SHP77 (cell line): ENCODE measurements around the gene LARGE1.

ENCODE experiments used
- DNase-seq, 2 experiments: peaks; one replicate each; lab custom pipeline; 2025; lab: John Stamatoyannopoulos, UW

LARGE1 gene

DNA sequence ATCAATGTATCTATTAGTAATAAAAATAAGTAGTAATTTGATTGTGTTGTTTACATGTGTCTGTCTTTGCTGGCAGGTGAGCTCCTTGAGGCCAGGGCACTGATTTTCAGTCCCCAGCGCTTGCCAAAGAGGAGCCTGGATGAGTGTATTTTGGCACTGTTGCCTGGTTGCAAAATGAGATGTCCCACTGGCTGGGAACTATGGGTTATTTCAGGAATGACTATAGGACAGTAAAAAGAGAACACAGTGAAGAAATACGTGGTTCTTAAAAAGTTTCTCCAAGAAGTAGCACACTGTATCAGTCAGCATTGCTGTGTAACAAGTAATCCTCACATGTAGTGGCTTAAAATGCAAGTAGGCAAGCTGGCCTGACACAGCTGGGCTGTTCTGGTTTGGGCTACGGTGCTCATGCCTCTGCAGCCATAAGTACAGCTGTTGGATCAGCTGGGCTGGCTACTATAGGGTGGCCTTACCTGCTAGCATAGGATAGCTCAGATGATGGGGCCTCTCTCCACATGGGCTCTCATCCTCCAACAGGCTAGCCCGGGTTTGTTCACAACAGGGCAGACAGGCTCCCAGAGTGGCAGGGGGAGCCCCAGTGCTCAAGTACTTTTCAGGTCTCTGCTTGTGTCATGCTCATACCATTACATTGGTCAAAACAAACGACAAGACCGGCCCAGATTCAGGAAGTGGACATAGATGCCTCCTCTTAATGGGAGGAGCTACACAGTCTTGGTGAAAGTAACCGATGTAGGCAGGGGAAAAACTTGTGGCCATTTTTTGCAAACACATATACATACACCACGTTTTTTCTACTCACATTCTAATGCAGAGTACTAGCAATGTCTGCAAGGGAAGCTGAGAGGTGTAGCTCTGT lies 399.1 kb downstream of the LARGE1 start:
- no peak for DNase-seq

DNA sequence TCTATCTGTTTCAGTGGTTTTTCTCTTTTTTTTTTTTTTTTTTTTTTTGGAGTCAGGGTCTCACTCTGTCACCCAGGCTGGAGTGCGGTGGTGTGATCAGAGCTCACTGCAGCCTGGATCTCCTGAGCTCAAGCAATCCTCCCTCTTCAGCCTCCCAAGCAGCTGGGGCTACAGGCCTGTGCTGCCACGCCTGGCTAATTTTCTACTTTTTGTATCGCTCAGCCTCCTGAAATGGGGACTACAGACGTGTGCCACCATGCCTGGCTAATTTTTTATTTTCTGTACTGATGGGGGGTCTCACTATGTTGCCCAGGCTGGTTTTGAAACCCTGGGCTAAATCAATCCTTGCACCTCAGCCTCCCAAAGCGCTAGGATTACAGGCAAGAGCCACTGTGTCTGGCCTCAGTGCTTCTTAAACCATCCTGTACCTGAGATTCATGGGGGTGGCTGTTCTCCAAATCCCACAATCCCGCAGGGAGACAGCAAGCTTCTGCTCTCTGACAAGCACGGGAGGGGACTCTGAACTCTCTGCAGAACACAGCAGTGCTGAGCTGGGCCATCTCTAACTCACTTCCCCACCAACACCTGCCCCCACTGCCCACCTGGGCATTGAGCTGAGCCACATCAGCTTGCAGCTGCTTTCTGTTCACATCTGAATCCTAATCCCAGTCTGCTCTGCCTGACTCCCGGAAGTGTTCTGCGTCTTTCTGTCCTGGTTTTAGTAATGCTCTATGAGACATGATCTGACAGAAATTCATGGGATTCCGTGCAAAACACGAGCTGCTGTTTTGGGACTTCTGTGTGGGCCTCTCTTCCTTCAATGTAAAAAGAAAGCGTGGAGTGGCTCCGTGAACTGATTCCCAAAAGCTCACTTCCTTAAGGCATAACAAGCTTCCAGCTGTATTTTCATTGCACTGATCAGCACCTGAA lies 400.0 kb downstream of the LARGE1 start:
- no peak for DNase-seq

DNA sequence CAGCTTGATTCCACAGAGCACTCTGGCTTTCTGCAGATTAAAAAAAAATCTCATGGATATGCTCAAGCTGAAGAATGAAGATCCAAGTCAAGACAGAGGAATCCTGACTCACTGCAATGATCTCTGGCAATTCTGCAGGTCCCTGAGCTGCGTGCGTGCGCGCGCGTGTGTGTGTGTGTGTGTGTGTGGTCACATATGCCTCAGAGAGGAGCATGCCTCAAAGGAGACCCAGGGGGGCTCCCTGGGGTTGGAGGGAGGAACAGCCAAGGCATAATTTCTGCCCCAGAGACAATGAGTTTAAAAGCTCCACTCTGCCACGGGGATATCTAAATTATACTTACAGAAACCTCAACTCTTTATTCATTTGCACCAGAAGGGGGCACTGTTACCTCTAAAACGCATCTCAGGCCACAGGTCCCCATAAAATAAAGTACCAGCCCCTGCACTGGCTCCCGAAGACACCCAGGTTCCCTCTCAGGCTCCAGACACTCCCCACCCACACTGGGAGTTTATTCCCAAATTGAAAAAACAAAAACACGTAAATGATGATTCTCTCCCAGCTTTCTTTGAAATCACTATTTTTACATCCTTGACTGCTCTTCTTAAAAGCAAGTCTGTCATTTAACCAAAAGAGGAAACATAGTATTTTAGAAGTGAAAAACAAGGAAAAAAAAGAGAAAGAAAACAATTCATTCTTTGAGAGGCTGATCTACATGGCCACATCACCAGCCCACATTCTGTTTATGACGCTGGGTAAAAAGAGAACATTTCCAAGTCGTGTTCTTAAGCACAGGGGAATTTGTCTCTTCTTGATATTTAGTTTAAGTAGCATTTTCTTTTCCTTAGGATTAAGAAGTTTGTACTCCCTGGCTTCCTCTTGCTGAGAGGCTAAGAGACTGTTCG lies 401.0 kb downstream of the LARGE1 start:
- DNase-seq, result peak; percentile 15 to 40

DNA sequence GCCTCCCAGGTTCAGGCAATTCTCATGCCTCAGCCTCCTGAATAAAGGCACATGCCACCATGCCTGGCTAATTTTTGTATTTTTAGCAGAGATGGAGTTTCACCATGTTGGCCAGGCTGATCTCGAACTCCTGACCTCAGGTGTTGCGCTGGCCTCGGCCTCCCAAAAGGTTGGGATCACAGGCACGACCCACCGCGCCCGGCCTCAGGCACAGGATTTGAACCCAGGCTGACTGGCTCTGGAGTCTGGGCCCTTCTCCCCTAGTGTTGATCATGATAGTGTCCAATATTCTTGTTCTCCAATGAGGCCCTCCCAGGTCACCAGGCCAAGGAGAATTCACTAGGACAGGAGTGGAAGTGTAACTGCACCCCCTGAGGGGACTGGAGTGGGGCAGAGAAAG lies 401.9 kb downstream of the LARGE1 start:
- no peak for DNase-seq

DNA sequence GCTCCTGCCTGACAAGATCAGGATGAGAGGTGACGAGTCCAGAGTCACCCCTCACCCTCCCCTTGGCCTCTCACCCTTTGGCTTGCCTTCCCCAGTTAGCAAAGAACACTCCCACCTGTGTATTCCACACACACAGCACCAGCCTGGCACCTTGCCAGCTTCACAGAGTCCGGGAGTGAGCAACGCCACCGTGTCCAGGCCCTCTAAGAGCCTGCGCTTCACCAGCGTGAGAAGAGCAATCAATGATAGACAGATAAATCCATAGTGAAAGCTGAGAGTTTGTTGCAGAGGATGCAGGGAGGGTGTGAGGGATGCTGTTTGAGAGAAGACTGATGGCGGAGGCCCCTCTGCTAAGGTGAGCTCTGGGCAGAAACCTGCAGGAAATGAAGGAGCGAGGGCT lies 404.5 kb downstream of the LARGE1 start:
- DNase-seq, result peak; percentile 47 to 56

DNA sequence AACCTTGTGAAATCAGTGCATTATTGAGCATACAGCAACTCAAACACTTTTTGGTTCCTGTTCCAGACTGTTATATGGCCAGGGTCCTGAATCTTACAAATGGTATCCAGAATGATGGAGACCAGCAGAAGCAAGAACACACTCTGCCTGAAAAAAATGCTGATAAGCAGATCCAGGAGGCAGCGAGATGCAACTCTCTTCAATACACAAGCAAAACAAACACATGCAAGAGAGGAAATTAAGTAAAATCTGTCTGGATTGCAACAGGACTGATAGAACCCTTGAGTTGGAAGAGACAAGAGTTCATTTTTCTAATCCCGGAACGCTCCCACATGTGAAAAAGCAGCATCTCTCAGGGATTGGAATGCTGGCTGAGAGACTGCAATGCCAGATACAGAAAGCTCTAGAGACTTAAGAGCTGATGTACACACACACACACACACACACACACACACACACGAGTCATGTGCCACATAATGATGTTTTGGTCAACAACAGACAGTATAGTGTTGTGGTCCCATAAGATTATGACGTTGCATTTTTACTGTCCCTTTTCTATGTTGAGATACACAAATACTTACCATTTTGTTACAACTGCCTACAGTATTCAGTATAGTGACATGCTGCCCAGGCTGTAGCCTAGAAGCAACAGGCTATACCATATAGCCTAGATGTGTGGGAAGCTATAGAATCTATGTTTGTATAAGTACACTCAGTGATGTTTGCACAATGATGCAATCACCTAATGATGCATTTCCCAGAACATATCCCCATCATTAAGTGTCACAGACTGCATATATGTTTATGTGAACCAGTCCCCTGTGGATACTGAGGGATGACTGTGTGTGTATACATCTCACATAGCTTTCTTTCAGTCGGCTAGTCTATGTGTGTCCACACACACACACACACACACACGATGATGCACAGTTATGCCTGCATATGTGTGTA lies 406.6 kb downstream of the LARGE1 start:
- peak in 1 of 2 experiments; percentile 8 for DNase-seq

DNA sequence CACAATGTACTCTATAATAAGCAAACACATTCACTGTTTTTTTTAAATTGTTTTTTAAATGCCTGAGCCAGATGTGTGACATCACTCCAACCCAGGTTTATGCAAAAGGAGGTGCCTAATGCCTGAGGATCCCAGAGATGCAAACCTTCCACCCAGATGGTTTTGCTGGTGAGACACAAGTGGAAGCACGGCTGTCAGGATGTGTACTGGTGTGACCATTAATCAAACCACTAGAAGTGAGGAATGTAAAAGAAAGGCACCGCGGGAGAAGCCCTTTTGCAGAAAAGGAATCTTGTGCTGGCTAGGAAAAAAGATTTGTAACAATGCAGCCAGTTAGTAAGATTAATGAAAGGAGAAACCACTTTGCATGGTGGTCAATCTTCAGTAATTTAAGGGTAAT lies 407.4 kb downstream of the LARGE1 start:
- no peak for DNase-seq

DNA sequence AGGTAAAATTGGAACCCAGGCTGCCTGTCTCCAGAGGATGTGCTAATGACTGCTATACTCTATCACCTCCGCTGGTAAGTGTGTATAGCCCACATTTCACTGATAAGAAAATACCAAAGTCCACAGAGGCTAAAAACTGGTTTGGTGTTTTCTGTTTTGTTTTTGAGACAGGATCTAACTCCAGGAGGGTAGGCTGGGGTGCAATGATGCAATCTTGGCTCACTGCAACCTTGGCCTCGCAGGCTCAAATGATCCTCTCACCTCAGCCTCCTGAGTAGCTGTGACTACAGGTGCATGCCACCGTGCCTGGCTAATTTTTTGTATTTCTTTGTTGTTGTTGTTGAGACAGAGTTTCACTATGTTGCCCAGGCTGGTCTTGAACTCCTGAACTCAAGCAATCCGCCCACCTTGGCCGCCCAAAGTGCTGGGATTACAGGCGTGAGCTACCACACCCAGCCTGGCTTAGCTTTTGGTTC lies 409.8 kb downstream of the LARGE1 start:
- no peak for DNase-seq

DNA sequence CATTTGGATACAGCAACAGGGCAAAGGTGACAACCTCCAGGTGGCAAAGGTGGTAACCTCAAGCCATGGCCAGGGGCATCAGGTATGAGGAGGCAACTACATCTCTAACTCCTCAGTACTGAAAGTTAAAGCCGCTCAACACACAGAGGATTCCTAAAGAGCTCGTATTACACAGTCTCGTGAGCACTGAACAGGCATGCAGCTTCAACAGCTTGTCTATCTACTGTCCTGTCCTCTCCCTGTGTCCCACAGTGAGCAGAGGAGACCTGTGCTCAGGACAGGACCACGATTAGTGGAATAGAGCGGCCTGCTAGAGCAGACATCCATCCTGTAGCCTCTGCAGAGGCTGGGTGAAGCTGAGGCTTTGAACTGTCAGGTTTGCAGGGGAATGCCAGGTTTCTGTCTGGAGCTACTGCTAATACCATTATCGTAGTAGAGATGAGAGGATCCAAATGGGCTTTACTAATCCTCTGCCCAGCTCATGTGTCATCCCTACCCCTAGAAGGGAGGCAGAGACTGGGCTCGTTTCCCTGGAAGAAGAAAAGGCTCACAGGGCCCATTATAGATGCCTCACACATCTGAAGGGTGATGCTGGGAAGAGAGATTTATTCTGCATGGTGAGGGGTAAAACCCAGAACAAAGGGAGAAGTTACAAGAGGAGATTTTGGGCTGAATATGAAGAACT lies 415.2 kb downstream of the LARGE1 start:
- no peak for DNase-seq

DNA sequence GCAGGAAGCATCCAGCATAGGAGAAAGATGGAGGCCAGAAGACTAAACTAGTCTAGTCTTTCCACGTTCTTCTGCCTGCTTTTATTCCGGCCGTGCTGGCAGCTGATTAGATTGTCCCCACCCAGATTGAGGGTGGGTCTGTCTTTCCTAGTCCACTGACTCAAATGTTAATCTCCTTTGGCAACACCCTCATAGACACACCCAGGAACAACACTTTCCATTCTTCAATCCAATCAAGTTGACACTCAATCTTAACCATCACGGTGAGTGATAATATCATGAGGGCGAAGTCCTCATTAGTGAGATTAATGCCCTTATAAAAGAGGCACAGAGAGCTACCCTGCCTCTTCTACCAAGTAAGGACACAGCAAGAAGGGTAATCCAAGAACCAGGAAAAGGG lies 424.2 kb downstream of the LARGE1 start:
- DNase-seq, result no peak

DNA sequence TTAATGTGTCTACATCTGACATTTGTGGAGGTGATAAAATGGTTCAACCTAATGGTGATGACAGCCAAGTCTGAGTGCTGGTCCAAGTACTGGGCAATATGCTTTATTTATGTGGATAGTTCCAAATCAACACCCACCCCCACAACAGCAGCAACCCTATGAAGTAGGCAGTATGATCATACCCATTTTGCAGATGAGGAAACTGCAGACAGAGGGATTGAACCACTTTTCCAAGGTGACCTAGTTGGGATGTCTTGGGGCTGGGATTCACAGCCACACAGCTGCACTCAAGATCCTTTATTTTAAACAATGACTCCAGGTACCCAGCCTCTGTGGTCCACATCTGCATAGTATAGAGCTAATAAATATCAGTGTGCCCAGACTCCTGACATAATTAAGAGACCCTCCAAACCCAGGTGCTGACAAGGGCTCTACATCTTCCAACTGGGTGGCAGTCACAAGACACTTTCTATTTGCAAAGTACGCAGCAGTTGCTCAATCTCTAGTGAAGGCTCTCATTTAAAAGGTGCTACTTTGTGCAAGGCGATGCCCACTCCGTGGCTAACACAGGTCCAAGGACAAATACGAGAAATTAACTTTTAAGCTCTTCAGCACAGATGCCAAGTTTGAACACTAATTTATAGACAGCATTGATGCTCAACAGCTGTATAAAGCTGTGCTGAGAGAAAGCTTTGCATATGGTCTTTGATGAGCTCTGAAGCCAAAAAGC lies 426.6 kb downstream of the LARGE1 start:
- no peak for DNase-seq

DNA sequence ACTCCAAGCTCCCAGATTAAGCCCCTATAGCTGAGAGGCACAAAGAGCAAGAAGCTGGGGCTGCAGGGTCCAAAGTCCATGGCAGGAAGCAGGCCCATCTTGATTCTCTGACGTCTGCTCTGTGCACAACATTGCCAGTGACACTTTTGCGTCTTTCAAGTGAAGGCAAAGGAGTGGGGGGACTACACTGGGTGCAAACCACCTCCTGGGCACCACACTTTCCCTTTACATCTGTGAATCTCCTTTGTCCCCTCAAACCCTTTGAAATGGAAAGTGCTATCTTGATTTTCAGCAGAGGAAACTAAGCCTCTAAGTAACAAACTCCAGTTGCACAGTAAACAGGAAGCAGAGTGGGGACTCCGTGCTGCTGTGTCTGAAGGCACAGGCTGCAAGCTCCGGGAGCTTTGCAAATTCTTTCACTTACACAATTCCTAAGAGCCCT lies 428.0 kb downstream of the LARGE1 start:
- DNase-seq, result no peak

DNA sequence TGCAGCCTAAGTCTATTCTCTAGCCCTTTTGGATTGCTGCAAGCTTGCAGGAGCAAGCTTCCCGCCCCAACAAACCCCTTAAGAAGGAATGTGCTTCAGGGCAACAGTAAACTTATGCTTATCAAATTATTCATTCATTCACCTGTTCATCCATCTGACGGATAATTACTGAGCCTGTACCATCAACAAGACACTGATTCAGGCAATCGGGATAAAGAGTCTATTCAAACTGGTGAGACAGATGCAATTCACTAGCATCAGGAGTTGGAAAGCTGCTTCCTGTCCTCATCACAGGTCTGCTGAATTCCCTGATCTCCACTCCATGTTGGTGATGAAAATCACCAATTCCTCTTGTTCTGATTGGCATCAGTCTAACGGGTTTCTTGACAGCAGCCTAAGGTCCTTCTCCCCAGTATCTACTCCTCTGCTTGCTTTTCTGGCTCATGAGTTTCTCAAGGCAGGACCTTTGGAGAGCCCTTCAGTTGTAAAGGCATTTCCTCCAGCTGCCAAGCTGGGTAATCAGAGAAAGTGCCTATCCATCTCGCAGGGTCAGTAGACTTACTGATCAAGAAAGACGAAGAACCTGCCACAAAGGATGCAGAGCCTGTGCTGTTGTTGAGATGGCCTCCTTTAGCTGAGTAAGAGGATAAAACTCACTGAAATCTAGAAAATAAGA lies 433.1 kb downstream of the LARGE1 start:
- no peak for DNase-seq

DNA sequence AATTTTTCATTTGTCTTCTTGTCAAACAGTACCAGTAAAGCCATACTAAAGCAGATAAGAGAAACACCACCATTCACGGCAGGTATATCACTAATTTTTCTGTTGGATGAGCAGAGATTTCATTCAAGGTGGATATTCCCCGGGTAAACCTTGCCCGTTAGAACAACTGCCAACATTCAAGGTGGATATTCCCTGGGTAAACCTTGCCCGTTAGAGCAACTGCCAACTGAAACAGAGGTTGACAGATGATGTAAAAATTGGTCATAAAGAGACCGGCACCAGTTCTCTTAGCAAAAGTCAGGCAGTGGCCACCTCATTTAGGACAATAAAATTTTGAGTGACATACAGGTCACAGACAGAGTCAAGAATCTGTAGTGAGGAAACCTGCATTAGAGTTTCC lies 438.7 kb downstream of the LARGE1 start:
- no peak for DNase-seq

DNA sequence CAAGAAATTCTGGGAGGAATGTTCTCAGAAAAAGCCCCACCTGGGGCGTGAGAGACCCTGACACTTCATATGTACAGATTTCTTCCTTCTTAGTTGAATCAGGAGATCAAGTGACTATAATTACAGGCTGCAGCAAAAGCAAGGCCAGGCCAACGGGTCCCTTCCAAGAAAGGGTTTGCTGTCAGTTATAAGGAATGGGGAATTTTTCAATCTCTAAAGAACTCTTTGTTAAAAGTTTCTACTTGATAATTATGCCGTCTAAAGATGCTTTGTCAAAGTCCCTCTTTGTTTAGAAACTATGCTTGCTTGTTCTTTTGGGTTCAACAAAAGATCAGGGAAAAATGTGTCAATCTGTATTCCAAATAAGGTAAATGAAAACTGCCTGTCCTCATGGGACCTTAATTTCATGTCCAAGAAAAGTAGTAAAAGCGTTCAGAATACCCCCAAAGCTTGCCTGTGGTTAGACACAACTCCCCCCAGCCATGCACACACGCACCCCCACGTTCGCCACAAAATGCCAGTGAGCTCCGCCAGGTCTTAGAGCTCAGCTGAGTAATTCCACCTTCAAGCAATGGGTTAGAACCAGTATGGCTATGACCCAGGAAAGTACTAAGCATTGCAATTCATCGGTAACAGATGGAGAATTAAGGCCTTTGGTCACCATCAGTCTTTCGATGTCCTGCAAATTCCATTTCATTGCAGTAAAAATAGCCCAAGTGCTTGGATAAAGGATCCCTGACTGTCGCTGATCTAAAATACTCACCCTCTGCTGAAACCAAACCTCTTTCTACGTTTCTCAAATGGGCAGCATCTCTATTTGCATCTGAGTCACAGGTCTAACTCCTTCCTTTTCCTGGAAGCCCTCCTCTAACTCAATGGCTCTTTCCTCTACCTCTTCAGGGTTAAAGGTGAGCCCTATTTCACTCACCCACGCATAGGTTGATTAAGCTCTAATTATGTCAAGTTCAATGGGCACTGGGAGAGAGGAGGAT lies 442.9 kb downstream of the LARGE1 start:
- no peak for DNase-seq

DNA sequence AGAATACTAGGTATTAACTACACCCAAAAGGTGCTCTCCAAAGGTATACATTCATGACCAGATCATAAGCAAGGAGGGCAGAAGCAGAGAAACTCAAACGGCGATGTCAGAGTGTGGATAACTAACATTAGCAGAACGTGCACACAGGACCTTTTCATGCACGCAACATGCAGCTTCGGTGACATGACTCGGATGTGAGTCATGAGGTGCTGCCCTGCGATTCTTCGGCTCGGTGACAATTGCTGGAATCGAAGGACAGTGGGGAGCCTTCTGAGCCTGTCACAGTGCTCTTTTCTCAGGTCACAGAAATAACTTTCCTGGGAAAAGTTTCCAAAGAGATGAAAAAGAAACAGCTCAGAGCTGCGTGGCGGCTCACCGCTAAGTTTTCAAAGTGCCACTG lies 443.6 kb downstream of the LARGE1 start:
- DNase-seq, result no peak

DNA sequence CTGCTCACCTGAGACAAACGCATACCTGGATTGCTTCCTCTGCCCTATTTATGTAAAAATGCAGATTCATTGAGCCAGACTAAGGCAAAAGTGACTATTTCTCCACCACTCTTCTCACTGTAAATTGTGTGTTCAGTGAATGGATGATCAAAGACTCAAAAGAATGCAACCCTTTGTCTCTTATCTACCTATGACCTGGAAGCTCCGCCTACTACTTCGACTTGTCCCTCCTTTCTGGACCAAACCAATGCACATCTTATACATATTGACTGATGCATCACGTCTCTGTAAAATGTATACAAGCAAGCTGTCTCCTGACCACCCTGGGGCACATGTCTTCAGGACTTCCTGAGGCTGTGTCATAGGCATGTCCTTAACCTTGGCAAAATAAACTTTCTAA lies 444.1 kb downstream of the LARGE1 start:
- DNase-seq, result no peak
